T-helper 2 cell (primary cell): Measurements from ENCODE around the gene PCDHGB3.
"Not testable (repeated sequence)": the region's sequence is repeated elsewhere in the genome, so short reads cannot be mapped to it uniquely, and the experiment has no call there.

Experiments
- DNase-seq, 5 experiments: peaks; one replicate each; pipeline versions ENCODE4 v3.0.0 to v3.0.0-alpha.2; 2012 to 2022

The PCDHGB3 gene

GRCh38 chr5:141359790-141360426 is 10.1 kb upstream of the PCDHGB3 start, which contains the start of gene PCDHGB2:
Gene PCDHGB2, plus strand, starts transcription at chr5:141359994. Its CDS starts 142 bp downstream, at chr5:141360136.
- DNase-seq, result peak in 2 of 5 experiments; percentile 3 to 25

- no peak for DNase-seq
Observed at GRCh38 chr5:141360685-141361084, 9.4 kb upstream of the PCDHGB3 start.

- DNase-seq, result no peak
Observed at GRCh38 chr5:141362719-141363118, 7.3 kb upstream of the PCDHGB3 start.

GRCh38 chr5:141363952-141364660 is 5.9 kb upstream of the PCDHGB3 start, which contains the start of gene PCDHGA5:
Gene PCDHGA5, plus strand, starts transcription at chr5:141364162. Its CDS starts 169 bp downstream, at chr5:141364331.
- DNase-seq, result no peak

- no peak for DNase-seq
Observed at GRCh38 chr5:141366016-141366896, 3.8 kb upstream of the PCDHGB3 start.

- no peak for DNase-seq
Observed at GRCh38 chr5:141371572-141372475, 1.8 kb downstream of the PCDHGB3 start.

- DNase-seq, result no peak
Observed at GRCh38 chr5:141373673-141374317, 3.8 kb downstream of the PCDHGB3 start, which contains the start of gene PCDHGA6. Gene PCDHGA6, plus strand, starts transcription at chr5:141373891. Its CDS starts 193 bp downstream, at chr5:141374084.

GRCh38 chr5:141374627-141375026 is 4.6 kb downstream of the PCDHGB3 start:
- no peak for DNase-seq

- DNase-seq, result not testable (repeated sequence)
Observed at GRCh38 chr5:141375444-141376155, 5.6 kb downstream of the PCDHGB3 start.

GRCh38 chr5:141382469-141383294 is 12.6 kb downstream of the PCDHGB3 start, which contains the start of gene PCDHGA7:
Gene PCDHGA7, plus strand, starts transcription at chr5:141382742. Its CDS starts 158 bp downstream, at chr5:141382900.
- DNase-seq, result peak in 1 of 5 experiments; percentile 11

- DNase-seq, result no peak
Observed at GRCh38 chr5:141383345-141383744, 13.3 kb downstream of the PCDHGB3 start.

- no peak for DNase-seq
Observed at GRCh38 chr5:141384471-141385267, 14.6 kb downstream of the PCDHGB3 start.

- peak in 1 of 5 experiments; percentile 30 for DNase-seq
Observed at GRCh38 chr5:141387557-141388311, 17.7 kb downstream of the PCDHGB3 start, which contains the start of gene PCDHGB4. Gene PCDHGB4, plus strand, starts transcription at chr5:141387698. Its CDS starts 187 bp downstream, at chr5:141387885.

- no peak for DNase-seq
Observed at GRCh38 chr5:141388661-141389060, 18.6 kb downstream of the PCDHGB3 start.

GRCh38 chr5:141389153-141390042 is 19.4 kb downstream of the PCDHGB3 start:
- no peak for DNase-seq

- DNase-seq, result peak in 1 of 5 experiments; percentile 14
Observed at GRCh38 chr5:141392429-141393198, 22.6 kb downstream of the PCDHGB3 start, which contains the start of gene PCDHGA8. Gene PCDHGA8, plus strand, starts transcription at chr5:141392633. Its CDS starts 181 bp downstream, at chr5:141392814.
